GM15510 (cell line): Measurements from ENCODE around the gene HOXA11.

Experiments
- POLR2A ChIP-seq: IDR thresholded peaks from 3 replicates; pipeline ENCODE4 v1.6.1; 2011; ENCODE audit warnings: borderline replicate concordance; ENCODE audit not compliant: insufficient read length; ENCODE audit errors: extremely low read depth

HOXA11 gene

GRCh38 chr7:27149842-27150567, 35.0 kb downstream of the HOXA11 start:
- no peak for TF ChIP-seq POLR2A

- TF ChIP-seq POLR2A, result no peak
Observed at GRCh38 chr7:27148756-27149641, 36.0 kb downstream of the HOXA11 start.

- TF ChIP-seq POLR2A, result no peak
Observed at GRCh38 chr7:27148031-27148755, 36.8 kb downstream of the HOXA11 start.

- no peak for TF ChIP-seq POLR2A
Observed at GRCh38 chr7:27147199-27148030, 37.6 kb downstream of the HOXA11 start, which contains the start of gene HOXA6. Gene HOXA6, minus strand, starts transcription at chr7:27147774. Its CDS starts 25 bp downstream, at chr7:27147749.

- no peak for TF ChIP-seq POLR2A
Observed at GRCh38 chr7:27146491-27147198, 38.4 kb downstream of the HOXA11 start.

- TF ChIP-seq POLR2A, result no peak
Observed at GRCh38 chr7:27145914-27146412, 39.1 kb downstream of the HOXA11 start.

GRCh38 chr7:27145165-27145913, 39.7 kb downstream of the HOXA11 start:
- no peak for TF ChIP-seq POLR2A

- no peak for TF ChIP-seq POLR2A
Observed at GRCh38 chr7:27144781-27145164, 40.3 kb downstream of the HOXA11 start.

GRCh38 chr7:27143950-27144780, 40.9 kb downstream of the HOXA11 start:
- TF ChIP-seq POLR2A, result no peak

- no peak for TF ChIP-seq POLR2A
Observed at GRCh38 chr7:27143023-27143949, 41.7 kb downstream of the HOXA11 start, which contains the start of gene HOXA5. Gene HOXA5, minus strand, starts transcription at chr7:27143681. Its CDS starts 74 bp downstream, at chr7:27143607.

GRCh38 chr7:27142580-27143022, 42.4 kb downstream of the HOXA11 start:
- no peak for TF ChIP-seq POLR2A

- no peak for TF ChIP-seq POLR2A
Observed at GRCh38 chr7:27141923-27142579, 43.0 kb downstream of the HOXA11 start.
